Stimulated activated naive CD8-positive, alpha-beta T cell treated with anti-CD3 and anti-CD28 coated beads, Interleukin-15, Interleukin-2, amounts not matched to agents 100 ng/mL and 50 ng/mL, for 24 hours (primary cell): ENCODE measurements around the gene GLB1L.
"Not testable (repeated sequence)": the region's sequence is repeated elsewhere in the genome, so short reads cannot be mapped to it uniquely, and the experiment has no call there.

ENCODE experiments used
- H3K27ac Mint-ChIP-seq: one replicate; pipeline ENCODE4 v1.8.0; 2021; ENCODE audit warnings: mild to moderate bottlenecking, mixed read lengths
- H3K27me3 Mint-ChIP-seq: one replicate; pipeline ENCODE4 v1.8.0; 2021; ENCODE audit warnings: mixed read lengths
- H3K36me3 Mint-ChIP-seq: one replicate; pipeline ENCODE4 v1.8.0; 2021; ENCODE audit warnings: low read depth, mixed read lengths
- H3K4me1 Mint-ChIP-seq: one replicate; pipeline ENCODE4 v1.8.0; 2021; ENCODE audit warnings: low read depth, mixed read lengths
- H3K4me3 Mint-ChIP-seq: one replicate; pipeline ENCODE4 v1.8.0; 2021; ENCODE audit warnings: mild to moderate bottlenecking, mixed read lengths
- H3K9me3 Mint-ChIP-seq: one replicate; pipeline ENCODE4 v1.8.0; 2021; ENCODE audit warnings: mixed read lengths

Gene GLB1L

DNA sequence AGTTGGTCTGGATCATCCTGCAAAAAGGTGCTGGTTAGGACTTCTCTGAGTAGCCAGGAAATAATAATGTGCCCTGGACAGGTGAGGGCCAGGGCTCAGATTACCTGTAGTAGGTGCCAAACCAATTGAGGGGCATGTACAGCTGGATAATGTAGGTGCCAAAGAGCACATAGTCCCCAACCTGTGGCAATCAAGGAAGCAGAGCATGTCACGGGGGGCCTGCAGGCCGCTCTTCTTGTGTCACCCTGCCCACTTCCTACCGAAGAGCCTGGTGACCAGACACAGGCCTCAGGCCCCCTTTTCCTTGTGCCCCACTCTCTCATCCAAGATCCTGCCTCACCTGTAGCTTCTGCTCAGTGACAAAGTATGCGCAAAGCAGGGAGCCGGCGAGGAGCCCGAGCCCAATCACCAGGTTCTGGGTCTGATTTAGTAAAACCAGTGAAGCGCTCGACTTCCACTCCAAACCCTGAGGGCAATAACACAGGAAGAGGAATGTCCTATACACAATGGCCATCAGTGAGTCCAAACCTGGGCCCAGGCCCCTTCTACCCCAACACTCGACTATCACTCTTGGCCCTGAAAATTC lies 31.7 kb downstream of the GLB1L start:
- H3K9me3 Mint-ChIP-seq, result no peaks in the 10 kb centered on the region
- peaks cover 47% of the 10 kb centered on the region for H3K36me3 Mint-ChIP-seq
- no peaks in the 10 kb centered on the region for H3K27me3 Mint-ChIP-seq
- peaks cover 47% of the 10 kb centered on the region for H3K4me1 Mint-ChIP-seq
- no peak overlapping the region for H3K4me3 Mint-ChIP-seq
- no peak overlapping the region for H3K27ac Mint-ChIP-seq

DNA sequence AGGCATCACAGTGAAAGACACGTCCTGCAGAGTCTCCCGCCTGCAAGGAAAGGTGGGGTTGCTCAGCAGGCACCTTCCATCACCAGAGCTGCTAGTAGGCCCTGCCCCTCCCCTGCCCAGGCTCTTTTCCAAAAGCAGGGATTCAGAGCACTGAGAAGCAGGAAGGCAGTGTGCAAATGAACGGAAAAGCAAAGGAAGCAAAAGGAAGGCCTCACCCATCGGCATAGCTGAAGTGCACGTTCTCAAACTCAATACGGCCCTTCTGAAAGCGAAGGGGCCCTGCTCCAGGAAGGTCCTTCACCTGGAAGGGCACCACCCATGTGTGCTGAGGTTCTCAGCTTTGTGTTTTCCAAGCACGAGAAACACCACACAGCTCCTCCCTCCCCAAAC lies 32.2 kb downstream of the GLB1L start:
- Mint-ChIP-seq H3K36me3 (peaks cover 52% of the 10 kb centered on the region), H3K4me3 (no peak overlapping the region), H3K27me3 (no peaks in the 10 kb centered on the region), H3K9me3 (no peaks in the 10 kb centered on the region), H3K27ac (no peak overlapping the region), H3K4me1 (peaks cover 51% of the 10 kb centered on the region)

GRCh38 chr2:219210886-219211362 lies 34.3 kb downstream of the GLB1L start:
- Mint-ChIP-seq H3K27ac (peak overlapping the region; percentile 82), H3K4me1 (peaks cover 52% of the 10 kb centered on the region), H3K27me3 (no peaks in the 10 kb centered on the region), H3K4me3 (no peak overlapping the region), H3K36me3 (peaks cover 54% of the 10 kb centered on the region), H3K9me3 (no peaks in the 10 kb centered on the region)

- Mint-ChIP-seq H3K9me3 (no peaks in the 10 kb centered on the region), H3K27ac (peak overlapping the region; percentile 87), H3K27me3 (no peaks in the 10 kb centered on the region), H3K4me3 (no peak overlapping the region), H3K4me1 (peaks cover 54% of the 10 kb centered on the region), H3K36me3 (peaks cover 54% of the 10 kb centered on the region)
Measured at GRCh38 chr2:219210196-219210885, 34.9 kb downstream of the GLB1L start.

- H3K9me3 Mint-ChIP-seq, result no peaks in the 10 kb centered on the region
- no peak overlapping the region for H3K4me3 Mint-ChIP-seq
- peaks cover 54% of the 10 kb centered on the region for H3K4me1 Mint-ChIP-seq
- H3K27ac Mint-ChIP-seq, result peak overlapping the region; percentile 87
- H3K36me3 Mint-ChIP-seq, result peaks cover 47% of the 10 kb centered on the region
- no peaks in the 10 kb centered on the region for H3K27me3 Mint-ChIP-seq
Measured at GRCh38 chr2:219209236-219210195, 35.7 kb downstream of the GLB1L start.

GRCh38 chr2:219207884-219208740 lies 37.1 kb downstream of the GLB1L start:
- Mint-ChIP-seq H3K36me3 (peaks cover 38% of the 10 kb centered on the region), H3K4me3 (peak overlapping the region; percentile 93), H3K27me3 (no peaks in the 10 kb centered on the region), H3K4me1 (peaks cover 54% of the 10 kb centered on the region), H3K9me3 (no peaks in the 10 kb centered on the region), H3K27ac (peak overlapping the region; percentile 49)

GRCh38 chr2:219207134-219207883 lies 37.9 kb downstream of the GLB1L start:
- Mint-ChIP-seq H3K4me1 (peaks cover 53% of the 10 kb centered on the region), H3K27me3 (no peaks in the 10 kb centered on the region), H3K9me3 (no peaks in the 10 kb centered on the region), H3K36me3 (peaks cover 36% of the 10 kb centered on the region), H3K4me3 (peak overlapping the region; percentile 93), H3K27ac (peak overlapping the region; percentile 49)

GRCh38 chr2:219206328-219207133 lies 38.7 kb downstream of the GLB1L start, which contains the start of gene ZFAND2B:
Gene ZFAND2B (plus strand): TSS chr2:219206782. CDS start chr2:219206988, 206 bp downstream.
- Mint-ChIP-seq H3K36me3 (peaks cover 32% of the 10 kb centered on the region), H3K4me1 (peaks cover 50% of the 10 kb centered on the region), H3K9me3 (no peaks in the 10 kb centered on the region), H3K27ac (peak within 1 kb of the TSS; percentile 91), H3K4me3 (peak within 1 kb of the TSS; percentile 93), H3K27me3 (no peaks in the 10 kb centered on the region)

DNA sequence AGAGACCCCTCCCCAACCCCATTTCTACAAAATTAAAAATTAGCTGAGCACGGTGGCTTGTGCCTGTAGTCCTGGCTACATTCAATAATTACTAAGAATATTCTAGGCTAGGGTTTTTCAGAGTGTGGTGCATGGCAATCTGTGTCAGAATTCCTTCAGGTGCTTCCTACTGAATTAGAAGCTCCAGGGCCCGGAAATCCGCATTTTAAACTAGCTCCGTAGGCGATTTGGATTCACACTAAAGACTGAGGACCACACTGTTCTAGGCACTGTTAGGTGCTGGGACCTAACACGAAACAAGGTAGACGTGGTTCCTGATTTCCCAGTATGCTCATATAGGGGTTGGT lies 39.3 kb downstream of the GLB1L start:
- peaks cover 44% of the 10 kb centered on the region for H3K4me1 Mint-ChIP-seq
- H3K27ac Mint-ChIP-seq, result peak overlapping the region; percentile 91
- H3K27me3 Mint-ChIP-seq, result no peaks in the 10 kb centered on the region
- peak overlapping the region; percentile 93 for H3K4me3 Mint-ChIP-seq
- H3K36me3 Mint-ChIP-seq, result peaks cover 29% of the 10 kb centered on the region
- H3K9me3 Mint-ChIP-seq, result no peaks in the 10 kb centered on the region

DNA sequence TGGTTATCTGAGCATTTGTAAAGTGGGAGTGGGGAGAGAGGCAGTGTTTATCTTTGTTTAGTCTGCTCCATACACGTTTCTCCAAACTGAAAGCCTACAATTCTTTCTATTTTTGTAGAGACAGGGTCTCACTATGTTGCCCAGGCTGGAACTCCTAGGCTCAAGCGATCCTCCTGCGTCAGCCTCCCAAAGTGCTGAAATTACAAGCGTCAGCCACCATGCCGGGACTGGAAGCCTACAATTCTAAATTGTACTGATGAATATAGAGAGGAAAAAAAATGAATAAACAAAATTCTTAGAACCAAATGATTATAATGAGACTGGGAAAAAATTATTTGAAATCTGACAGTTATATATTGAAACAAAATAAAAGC lies 40.1 kb downstream of the GLB1L start:
- Mint-ChIP-seq H3K4me1 (peaks cover 43% of the 10 kb centered on the region), H3K36me3 (peaks cover 24% of the 10 kb centered on the region), H3K9me3 (no peaks in the 10 kb centered on the region), H3K4me3 (peak overlapping the region; percentile 41), H3K27me3 (no peaks in the 10 kb centered on the region), H3K27ac (no peak overlapping the region)

DNA sequence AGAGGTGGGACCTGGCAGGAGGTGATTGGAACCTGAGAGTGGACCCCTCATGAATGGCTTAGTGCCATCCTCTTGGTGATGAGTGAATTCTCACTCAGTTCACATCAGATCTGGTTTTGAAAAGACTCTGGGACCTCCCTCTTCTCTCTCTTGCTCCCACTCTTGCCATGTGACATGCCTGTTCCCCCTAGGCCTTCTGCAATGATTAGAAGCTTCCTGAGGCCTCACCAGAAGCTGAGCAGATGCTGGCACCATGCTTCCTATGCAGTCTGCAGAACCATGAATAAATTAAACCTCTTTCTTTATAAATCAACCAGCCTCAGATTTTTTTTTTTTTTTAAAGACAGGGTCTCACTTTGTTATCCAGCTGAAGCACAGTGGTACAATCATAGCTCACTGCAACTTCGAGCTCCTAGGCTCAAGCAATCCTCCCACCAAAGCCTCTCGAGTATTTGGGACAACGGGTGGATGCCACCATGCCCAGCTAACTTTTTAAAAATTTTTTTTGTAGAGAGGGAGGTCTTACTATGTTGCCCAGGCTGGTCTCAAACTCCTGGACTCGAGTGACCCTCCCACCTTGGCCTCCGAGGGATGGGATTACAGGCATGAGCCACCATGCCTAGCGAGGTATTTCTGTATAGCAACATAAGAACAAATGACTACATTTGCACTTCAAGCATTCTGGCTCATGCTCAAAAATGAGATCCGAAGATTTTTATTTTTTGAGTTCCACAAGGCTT lies 40.6 kb downstream of the GLB1L start:
- peak overlapping the region; percentile 41 for H3K4me3 Mint-ChIP-seq
- no peaks in the 10 kb centered on the region for H3K9me3 Mint-ChIP-seq
- no peaks in the 10 kb centered on the region for H3K27me3 Mint-ChIP-seq
- no peak overlapping the region for H3K27ac Mint-ChIP-seq
- peaks cover 20% of the 10 kb centered on the region for H3K36me3 Mint-ChIP-seq
- peaks cover 40% of the 10 kb centered on the region for H3K4me1 Mint-ChIP-seq

DNA sequence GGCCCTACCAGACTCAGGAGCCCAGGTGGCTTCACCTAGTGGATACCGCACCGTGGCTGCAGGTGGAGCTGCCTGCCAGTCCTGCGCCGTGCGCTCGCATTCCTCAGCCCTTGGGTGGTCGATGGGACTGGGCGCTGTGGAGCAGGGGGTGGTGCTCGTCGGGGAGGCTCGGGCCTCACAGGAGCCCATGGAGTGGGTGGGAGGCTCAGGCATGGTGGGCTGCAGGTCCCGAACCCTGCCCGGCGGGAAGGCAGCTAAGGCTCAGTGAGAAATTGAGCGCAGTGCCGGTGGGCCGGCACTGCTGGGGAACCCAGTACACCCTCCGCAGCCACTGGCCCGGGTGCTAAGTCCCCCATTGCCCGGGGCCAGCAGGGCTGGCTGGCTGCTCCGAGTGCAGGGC lies 43.9 kb downstream of the GLB1L start:
- not testable (repeated sequence) for H3K27me3 Mint-ChIP-seq, H3K9me3 Mint-ChIP-seq, H3K36me3 Mint-ChIP-seq, H3K4me3 Mint-ChIP-seq
- Mint-ChIP-seq H3K4me1 (peaks cover 22% of the 10 kb centered on the region), H3K27ac (peak overlapping the region; percentile 94)
